ENCODE data around the gene AAK1.

DNA sequence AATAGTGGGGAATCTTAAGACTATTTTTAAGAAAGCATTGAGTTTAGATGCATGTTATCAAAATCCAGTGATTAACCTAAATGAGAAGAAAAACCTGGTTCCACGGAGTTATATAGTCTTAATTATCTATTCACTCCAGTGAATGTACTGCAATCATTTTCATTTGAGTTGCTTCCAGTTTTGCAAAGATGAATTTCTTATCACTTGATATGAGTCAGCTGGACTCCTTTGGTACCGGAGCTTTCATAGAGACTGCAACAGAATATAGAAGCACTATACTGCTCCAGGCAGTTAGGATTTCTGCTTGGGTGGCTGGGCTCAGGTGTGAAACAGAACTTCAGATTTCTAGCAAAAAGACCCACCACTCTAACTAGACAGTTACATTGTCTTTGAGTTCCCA lies 114.1 kb downstream of the AAK1 start:
- TF ChIP-seq, protein P1, sequence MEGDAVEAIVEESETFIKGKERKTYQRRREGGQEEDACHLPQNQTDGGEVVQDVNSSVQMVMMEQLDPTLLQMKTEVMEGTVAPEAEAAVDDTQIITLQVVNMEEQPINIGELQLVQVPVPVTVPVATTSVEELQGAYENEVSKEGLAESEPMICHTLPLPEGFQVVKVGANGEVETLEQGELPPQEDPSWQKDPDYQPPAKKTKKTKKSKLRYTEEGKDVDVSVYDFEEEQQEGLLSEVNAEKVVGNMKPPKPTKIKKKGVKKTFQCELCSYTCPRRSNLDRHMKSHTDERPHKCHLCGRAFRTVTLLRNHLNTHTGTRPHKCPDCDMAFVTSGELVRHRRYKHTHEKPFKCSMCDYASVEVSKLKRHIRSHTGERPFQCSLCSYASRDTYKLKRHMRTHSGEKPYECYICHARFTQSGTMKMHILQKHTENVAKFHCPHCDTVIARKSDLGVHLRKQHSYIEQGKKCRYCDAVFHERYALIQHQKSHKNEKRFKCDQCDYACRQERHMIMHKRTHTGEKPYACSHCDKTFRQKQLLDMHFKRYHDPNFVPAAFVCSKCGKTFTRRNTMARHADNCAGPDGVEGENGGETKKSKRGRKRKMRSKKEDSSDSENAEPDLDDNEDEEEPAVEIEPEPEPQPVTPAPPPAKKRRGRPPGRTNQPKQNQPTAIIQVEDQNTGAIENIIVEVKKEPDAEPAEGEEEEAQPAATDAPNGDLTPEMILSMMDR (IDR thresholded peaks at IDR 0.05; ENCODE audit: borderline replicate concordance, extremely low read depth, low read length, poor library complexity, severe bottlenecking) = no peak
- no peak for TF ChIP-seq EZH2 (IDR thresholded peaks at IDR 0.05; ENCODE audit: borderline replicate concordance, low read depth, low read length, severe bottlenecking)
